Measurements from ENCODE around the gene PCDH11X.
"Not testable (repeated sequence)": the region's sequence is repeated elsewhere in the genome, so short reads cannot be mapped to it uniquely, and the experiment has no call there.

DNA sequence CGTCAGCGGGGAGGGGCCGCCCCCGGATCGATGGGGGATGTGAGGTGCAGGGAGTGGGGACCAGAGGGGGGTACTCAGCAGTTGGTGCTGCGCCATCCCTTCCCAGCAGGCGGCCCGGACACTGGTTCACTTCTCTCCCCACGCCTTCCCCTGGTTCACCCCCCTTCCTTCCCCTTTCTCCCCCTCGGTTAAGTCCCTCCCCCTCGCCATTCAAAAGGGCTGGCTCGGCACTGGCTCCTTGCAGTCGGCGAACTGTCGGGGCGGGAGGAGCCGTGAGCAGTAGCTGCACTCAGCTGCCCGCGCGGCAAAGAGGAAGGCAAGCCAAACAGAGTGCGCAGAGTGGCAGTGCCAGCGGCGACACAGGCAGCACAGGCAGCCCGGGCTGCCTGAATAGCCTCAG is at the start of gene PCDH11X:
- TF ChIP-seq YY1 (tag by site-specific recombination; IDR thresholded peaks at IDR 0.05); ZNF146 (tag by site-specific recombination; IDR thresholded peaks at IDR 0.05); ZSCAN5A (tag by site-specific recombination; IDR thresholded peaks at IDR 0.05); ZNF274 (IDR thresholded peaks at IDR 0.05; ENCODE audit: low read length); ZNF274 (tag by site-specific recombination; IDR thresholded peaks at IDR 0.05; ENCODE audit: borderline replicate concordance); CTCF (tag by site-specific recombination; IDR thresholded peaks at IDR 0.05); ZNF132 (tag by site-specific recombination; IDR thresholded peaks at IDR 0.05; ENCODE audit: borderline replicate concordance); ZNF292 (tag by site-specific recombination; IDR thresholded peaks at IDR 0.05; ENCODE audit: borderline replicate concordance, low read depth); ZIC2 (tag by site-specific recombination; IDR thresholded peaks at IDR 0.05); GLI4 (tag by site-specific recombination; IDR thresholded peaks at IDR 0.05); ZFP3 (tag by site-specific recombination; IDR thresholded peaks at IDR 0.05; ENCODE audit: low read depth); ZSCAN16 (tag by site-specific recombination; IDR thresholded peaks at IDR 0.05); ZBTB1 (tag by site-specific recombination; IDR thresholded peaks at IDR 0.05); ZNF148 (tag by site-specific recombination; IDR thresholded peaks at IDR 0.05; ENCODE audit: borderline replicate concordance): not testable (repeated sequence)
